Amniotic stem cell (primary cell): Measurements from ENCODE around the gene VSNL1.

ENCODE experiments used
- DNase-seq: peaks from one replicate; lab custom pipeline; 2025; lab: John Stamatoyannopoulos, UW

Gene VSNL1

DNA sequence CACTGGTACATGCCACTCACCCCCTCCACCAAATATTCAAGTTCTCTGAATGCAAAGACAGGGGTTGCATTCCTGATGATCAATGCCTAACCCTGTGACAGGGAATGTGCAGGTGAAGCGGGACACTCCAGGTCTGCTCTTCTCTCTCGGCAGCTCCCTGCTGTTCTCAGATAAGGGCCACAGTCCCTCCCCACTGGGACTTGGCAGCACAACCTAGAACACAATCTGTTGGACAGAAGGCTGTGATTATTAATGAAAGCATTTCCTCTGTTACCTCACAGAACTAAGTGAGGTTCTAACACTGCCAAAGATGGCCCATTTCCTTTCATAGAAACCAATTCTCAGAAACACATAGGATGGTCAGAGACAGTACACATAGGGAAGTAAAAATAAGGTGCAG lies 42.7 kb downstream of the VSNL1 start:
- DNase-seq: no peak

DNA sequence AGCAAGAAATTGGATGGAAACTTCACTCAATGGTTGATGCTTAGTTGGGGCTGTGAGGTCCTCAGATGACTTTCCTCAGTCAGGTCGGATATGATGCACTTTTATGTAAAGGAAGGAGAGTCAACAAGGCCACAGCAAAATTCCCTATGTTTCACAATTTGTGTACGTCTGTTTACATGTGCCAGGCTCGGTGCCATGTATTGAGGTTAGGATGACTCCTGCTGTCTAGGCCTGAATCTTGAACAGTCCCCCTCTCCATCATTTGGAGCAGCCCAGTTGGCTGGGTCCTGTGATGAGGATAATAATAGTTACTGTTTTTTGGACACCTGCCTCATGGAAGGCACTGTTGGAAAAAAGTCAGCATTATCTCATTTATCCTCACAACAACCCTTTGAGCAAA lies 43.1 kb downstream of the VSNL1 start:
- no peak for DNase-seq

GRCh38 chr2:17584689-17585088 lies 44.2 kb downstream of the VSNL1 start:
- no peak for DNase-seq

- DNase-seq: no peak
Measured at GRCh38 chr2:17587469-17587868, 47.0 kb downstream of the VSNL1 start.

DNA sequence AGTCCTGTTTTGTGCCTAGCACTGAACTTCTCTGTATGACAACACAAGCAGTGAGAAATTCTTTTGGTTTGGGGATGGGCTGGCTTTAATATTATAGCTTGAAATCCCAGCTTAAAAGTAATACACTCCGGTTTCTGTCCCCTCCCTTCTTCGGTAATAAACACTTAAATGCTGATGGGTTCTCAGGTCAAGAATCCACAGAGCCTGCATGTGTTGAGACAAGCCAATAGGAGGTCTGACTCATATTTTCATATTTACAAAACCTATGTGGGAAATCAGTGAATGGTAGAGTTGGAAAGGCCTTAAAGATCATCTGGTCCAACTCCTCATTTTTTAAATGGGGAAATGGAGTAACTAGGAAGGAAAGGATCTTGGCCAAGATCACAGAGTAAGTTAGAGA lies 47.5 kb downstream of the VSNL1 start:
- DNase-seq: no peak

GRCh38 chr2:17589406-17590035 lies 49.0 kb downstream of the VSNL1 start:
- no peak for DNase-seq

DNA sequence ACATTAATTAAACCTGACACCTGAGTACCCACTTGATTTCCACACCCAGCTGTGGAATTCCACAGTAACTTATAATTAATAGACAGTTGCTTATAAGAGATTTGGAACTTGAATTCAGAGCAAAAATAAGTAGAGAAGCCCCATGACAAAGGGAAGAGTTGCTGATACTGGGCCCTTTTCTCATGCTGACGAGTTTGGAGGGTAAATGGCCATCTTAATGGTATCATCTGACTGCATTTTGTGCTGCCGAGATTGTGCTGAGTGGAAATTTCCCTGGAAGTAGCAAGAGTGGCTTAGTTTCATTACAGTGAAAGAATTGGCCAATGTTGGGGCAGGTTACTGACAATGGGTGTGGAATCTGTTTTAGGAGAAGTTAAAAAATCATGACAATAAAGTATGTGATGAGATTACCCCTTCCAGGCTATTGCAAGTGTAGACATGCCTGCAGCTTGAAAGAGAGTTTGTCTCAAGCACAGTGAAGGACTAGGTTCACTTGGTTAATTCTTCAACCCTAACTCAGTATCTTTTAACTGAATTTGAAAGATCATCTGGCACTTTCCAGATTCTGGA lies 49.9 kb downstream of the VSNL1 start:
- no peak for DNase-seq

DNA sequence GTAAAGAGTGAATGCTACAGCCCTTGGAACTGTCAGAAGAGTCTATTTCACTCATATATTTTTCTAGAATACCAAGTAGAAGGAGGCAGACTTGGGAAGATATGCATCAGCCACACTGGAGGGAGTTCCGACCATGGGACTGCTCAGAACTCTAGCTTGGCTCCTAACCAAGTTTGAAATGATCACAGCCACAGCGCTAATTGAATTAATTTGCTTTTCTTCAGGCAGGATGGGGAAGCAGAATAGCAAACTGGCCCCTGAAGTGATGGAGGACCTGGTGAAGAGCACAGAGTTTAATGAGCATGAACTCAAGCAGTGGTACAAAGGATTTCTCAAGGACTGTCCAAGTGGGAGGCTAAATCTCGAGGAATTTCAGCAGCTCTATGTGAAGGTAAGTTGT lies 51.4 kb downstream of the VSNL1 start:
- no peak for DNase-seq

- DNase-seq: no peak
Measured at GRCh38 chr2:17592731-17593409, 52.4 kb downstream of the VSNL1 start.

- no peak for DNase-seq
Measured at GRCh38 chr2:17593445-17593840, 52.9 kb downstream of the VSNL1 start.

DNA sequence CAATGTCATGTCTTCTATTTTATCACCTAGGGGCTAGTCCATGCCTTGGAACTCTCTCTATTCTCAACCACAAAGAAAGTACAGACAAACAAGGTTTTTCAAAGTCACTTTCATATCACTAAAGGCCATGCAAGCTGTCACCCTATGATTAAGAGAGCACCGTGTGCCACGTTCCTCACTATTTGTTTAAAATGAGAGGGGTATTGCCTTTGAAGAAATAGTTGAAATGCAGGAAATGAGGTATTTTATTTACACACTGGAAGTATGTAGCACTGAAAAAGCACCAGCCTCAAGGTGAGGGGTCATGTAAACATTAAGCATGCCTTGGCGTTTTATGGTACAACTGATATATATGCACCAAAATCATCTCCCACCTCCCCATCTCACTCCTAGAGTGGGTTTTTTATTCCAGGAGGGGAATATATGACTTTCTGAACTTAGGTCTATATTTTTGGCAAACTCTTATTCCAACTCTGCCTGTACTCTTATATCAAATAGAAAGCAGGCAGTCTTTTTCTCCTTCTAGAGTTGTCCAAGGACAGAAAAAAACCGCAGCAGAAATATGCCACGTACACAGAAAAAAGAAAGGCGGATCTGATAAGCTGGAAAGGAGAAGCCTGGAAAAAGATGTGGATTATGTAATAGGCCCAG lies 53.5 kb downstream of the VSNL1 start:
- DNase-seq: no peak

GRCh38 chr2:17594533-17595401 lies 54.3 kb downstream of the VSNL1 start:
- DNase-seq: no peak

- DNase-seq: no peak
Measured at GRCh38 chr2:17599617-17600016, 59.1 kb downstream of the VSNL1 start.

GRCh38 chr2:17600556-17601204 lies 60.2 kb downstream of the VSNL1 start:
- no peak for DNase-seq

DNA sequence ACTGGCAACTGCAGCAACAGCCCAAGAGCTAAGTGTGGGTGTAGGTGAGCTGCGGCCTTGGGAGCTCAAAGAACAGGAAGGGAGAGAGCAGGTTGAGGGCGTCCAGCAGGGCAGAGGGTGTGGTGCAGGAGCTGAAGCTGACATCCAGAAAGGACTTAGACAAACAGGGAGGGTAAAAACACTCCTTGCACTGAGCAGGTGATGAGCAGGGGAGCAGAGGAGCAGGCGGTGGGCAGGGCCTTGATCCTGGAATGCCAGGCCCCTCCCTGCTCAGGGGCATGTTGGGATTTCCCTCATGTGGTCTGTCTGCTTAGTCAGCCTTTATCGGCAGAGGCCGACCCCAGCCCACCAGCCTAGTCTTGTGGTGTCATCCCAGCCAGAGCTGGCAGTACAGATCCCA lies 63.6 kb downstream of the VSNL1 start:
- no peak for DNase-seq

DNA sequence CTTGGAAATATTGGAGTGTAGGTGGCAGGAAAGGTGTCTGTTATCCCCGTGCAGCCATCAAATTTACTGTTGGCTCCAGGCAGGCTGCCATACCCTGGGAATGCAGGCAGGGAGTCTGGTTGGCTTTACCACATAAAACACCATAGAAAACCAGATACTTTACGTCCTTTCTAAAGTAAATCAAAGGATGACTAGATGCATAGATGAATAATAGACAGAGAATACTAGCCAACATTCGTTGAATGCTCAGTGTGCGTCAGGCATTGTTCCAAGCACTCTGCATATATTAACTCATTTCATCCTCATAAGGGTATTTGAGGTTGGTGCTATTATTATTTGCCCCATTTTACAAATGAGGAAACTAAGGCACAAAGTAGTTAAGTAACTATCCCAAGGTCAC lies 65.2 kb downstream of the VSNL1 start:
- DNase-seq: no peak

DNA sequence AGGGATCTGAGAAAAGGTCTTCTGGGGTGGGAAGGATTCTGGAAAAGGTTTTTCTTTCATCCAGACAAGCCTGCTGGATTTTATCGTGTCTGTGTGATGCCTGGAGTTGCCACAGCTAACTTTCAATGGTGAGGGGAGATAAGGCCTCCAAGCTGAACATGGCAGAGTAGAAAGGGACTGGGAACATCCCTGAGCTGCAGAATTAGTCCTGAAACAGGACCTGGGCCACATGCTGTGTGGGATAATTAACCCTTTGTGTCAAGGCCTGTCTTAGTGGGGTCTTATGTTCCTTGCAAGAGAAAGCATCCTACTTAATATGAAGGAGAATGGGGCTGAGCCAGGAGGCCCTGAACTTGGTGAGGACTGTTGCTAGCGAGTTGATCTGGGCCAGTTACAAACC lies 66.4 kb downstream of the VSNL1 start:
- DNase-seq: no peak

- DNase-seq: no peak
Measured at GRCh38 chr2:17607379-17607778, 66.9 kb downstream of the VSNL1 start.

DNA sequence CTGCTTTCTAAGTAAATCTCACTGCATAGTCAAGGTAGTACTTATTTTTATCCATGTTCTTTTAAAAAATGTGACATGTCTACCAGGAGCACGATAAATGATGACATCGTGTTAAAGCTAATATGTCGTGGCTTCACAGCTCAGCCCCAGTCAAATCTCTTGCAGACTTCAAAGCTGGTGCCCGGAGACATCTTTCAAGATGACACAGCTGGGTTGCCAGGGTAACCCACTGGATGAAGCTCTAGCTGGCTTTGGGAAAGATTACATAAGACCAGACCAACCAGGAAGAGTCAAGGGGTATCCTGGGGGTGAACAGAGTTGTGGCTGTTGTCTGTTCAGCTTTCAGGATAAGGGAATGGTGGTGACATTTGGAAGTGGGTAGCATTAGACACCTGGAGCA lies 67.8 kb downstream of the VSNL1 start:
- no peak for DNase-seq

DNA sequence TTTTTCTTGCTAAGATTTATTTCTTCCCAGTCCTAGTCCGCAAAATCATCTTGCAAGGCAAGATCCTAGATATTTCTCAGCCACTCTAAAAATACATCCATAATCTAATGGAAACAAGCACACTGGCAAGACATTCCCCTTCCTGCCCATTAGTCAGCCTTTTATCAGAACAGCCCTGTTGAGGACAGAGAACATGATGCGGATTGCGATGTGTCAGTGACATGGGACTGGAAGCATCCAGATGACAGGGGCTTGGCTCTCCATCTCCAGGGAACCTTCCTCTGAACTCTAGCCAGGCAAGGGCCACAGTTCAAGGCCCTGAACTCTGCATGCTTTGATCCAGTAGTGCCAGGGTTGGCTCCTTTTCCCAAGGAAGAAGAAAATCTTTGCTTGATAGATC lies 70.0 kb downstream of the VSNL1 start:
- DNase-seq: no peak

GRCh38 chr2:17611036-17611435 lies 70.5 kb downstream of the VSNL1 start:
- no peak for DNase-seq
